Globus pallidus (tissue), 1 donor: ENCODE measurements around the gene SOSTDC1.
"Not testable (repeated sequence)": the region's sequence is repeated elsewhere in the genome, so short reads cannot be mapped to it uniquely, and the experiment has no call there.

ENCODE experiments used
- DNase-seq: peaks from one replicate; pipeline ENCODE4 v3.0.0-alpha.2; 2015; ENCODE audit warnings: low spot score

The SOSTDC1 gene

DNA sequence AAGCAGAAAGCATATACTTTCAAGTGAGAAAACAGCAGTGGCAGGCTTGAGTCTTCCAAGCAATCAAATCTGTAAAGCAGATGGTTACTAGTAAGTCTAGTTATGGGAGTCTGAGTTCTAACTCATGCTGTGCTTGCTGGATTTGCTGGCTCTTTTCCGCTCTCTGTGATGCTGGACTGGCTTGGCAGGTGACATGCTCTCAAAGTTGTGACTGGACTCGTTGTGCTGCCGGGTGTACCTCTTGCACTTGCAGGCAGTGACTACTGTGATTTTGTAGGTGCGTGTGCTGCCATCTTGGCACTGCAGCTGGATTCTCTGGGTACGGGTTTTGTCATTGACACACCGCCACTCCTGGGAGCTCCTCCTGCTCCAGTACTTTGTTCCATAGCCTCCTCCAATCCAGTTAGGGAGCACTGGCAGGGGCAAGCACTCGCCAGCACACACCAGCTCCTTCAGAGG, 3.1 kb downstream of the SOSTDC1 start:
- DNase-seq: no peak

DNA sequence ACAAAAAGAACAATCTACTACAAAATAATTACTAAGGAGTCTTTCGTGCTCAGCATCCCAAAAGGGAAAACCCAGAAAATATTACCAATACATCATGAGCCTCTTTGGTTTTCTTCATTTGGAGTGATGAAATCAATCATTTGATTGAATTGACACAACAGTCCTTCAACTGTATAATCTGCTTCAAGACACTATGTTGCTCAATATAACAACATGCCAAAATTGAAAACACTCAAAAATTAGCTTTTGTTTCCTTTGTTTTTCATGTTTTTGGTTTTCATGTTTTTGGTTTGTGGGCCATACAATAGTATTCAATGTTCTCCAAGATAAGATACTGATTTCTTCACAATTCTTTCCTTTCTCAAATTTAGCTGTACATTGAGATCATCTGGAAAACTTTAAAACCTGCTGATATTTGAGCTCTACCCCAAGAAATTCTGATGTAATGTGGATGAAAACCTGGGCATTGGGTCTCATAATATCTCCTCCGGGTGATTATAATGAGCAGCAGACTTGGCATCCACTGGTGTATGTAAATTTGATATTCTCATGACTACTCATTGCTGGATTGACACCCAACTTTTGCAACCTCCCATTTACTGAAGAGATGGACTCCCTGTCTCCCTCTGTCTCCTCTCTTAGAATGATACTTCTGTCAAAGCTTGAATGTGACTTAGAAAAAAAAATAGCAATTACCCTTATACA, 4.6 kb downstream of the SOSTDC1 start:
- DNase-seq: no peak

GRCh38 chr7:16456303-16456702, 9.2 kb downstream of the SOSTDC1 start:
- DNase-seq: not testable (repeated sequence)

GRCh38 chr7:16455591-16455990, 9.9 kb downstream of the SOSTDC1 start:
- DNase-seq: no peak

- no peak for DNase-seq
Observed at GRCh38 chr7:16450366-16450765, 15.2 kb downstream of the SOSTDC1 start.

DNA sequence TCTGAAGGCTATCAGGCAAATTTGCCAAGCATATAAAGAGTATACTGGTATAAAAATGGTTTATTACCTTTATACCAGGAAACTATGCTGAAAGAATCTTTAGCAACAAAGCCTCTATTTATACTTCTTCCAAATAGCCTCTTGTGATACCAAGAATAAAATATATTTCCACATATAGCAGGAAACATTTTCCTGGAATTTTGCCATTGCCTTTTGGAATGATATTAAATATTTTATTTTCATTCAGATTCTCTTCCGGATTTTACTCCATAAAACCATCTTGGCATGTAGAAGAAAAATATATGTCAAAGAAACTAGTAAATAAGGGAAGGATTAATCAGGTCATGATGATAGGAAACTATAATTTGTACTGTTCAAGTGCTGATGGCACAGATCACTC, 17.7 kb downstream of the SOSTDC1 start:
- DNase-seq: no peak

GRCh38 chr7:16446508-16446907, 19.0 kb downstream of the SOSTDC1 start:
- no peak for DNase-seq

DNA sequence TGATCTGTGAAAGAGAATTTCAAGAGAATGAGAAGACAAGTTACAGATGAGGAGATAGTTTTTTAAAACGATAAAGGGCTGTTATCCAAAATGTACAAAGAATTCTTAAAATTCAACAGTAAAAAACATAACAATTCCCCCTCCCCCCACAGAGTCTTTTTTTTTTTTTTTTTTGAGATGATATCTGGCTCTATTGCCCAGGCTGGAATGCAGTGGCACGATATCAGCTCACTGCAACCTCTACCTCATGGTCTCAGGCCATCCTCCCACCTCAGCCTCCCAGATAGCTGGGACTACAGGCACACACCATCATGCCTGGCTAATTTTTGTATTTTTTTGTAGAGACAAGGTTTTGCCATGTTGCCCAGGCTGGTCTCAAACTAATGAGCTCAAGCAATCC, 21.7 kb downstream of the SOSTDC1 start:
- DNase-seq: not testable (repeated sequence)

GRCh38 chr7:16438988-16439387, 26.6 kb downstream of the SOSTDC1 start:
- DNase-seq: no peak

GRCh38 chr7:16436306-16436705, 29.2 kb downstream of the SOSTDC1 start:
- no peak for DNase-seq

DNA sequence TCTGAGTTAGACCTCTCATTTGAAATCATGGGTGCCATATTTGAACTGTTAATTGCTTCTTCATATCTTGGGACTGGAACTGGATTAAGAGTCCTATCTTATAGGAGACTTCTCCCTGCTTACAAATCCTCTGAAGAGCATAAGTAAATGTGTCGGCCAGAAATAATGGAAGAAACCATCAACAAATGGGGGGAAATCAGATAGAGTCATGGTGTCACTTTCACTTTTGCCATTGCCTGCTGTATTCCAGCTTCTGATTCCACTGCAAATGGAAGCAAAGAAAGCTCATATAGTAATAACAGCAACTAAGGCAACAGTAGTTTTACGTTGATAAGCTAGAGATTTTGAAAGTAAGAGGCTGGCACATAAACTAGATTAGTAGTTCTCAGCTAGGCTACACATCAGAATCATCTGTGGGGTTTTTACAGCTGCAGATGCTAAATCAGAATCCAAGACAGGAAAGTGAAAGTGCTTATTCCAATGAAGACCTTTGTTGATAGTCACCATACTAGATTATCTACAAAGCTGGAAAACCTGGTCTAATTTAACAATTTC, 31.9 kb downstream of the SOSTDC1 start:
- DNase-seq: peak; percentile 14

- DNase-seq: no peak
Observed at GRCh38 chr7:16432425-16432731, 33.2 kb downstream of the SOSTDC1 start.

GRCh38 chr7:16431646-16432424, 33.7 kb downstream of the SOSTDC1 start:
- peak; percentile 75 for DNase-seq

- DNase-seq: no peak
Observed at GRCh38 chr7:16430133-16430532, 35.4 kb downstream of the SOSTDC1 start.

- DNase-seq: no peak
Observed at GRCh38 chr7:16428672-16429071, 36.9 kb downstream of the SOSTDC1 start.

- DNase-seq: no peak
Observed at GRCh38 chr7:16428182-16428581, 37.4 kb downstream of the SOSTDC1 start.

DNA sequence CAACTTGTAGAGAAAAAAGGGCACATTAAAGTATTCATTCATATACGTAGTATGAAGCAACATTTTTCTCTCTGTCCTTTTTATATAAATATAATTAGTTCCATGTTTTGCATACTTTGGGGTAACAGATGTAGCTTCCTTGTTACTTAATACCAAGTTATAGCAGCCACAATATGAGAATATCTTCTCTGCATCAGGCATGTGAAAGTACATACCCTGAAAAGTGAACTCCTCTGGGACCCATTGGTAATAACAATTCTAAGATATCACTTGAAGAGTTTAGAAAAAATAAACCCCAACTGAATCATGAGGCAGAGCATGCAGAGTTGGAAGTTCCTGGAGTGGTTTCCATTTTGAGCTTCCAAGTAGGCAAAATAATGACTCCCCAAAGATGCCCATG, 41.8 kb downstream of the SOSTDC1 start:
- no peak for DNase-seq

GRCh38 chr7:16422917-16423316, 42.6 kb downstream of the SOSTDC1 start:
- no peak for DNase-seq

DNA sequence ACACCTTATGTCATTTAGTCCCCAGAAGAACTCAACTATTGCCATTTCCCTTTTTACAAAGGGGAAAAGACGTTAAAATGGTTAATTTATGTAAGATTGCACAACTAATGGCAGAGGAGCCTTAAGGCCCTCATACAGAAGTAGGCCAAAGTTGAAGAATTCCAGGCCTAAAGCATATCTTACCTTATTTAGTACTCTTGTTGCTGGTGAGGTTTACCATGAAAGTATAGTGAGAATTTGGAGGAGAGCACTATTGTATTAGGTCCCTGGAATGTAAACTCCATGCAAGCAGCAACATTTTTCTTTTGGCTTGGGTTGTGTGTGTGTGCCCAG, 43.5 kb downstream of the SOSTDC1 start:
- DNase-seq: no peak

- peak; percentile 41 for DNase-seq
Observed at GRCh38 chr7:16421333-16422102, 44.0 kb downstream of the SOSTDC1 start, which contains the start of gene CRPPA. TSS of gene CRPPA (minus strand) at chr7:16421538. CDS start at chr7:16421322, 216 bp downstream.

GRCh38 chr7:16420649-16421332, 44.7 kb downstream of the SOSTDC1 start:
- DNase-seq: peak; percentile 87

DNA sequence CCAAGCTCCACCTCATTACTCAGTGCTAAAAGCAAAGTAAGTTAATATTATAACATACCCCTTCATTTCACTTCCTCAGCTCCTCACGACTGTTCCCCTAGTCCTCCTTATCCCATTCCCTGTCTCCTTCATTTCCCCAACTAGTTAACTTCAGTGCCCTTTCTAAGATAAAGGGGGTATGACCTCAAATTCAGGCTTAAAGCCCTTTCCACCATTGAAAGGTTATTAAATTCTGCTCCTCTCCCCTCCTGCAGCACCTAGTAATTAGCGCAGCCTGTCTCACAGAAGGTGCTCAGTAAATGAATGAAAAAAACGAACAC, 45.2 kb downstream of the SOSTDC1 start:
- no peak for DNase-seq
